Measurements from ENCODE around the gene ACOT7. TPM values are rescaled to one million over a fixed set of nuclear protein-coding genes. Genes with fewer than 3 reads are reported as not detected.

ACOT7 gene
- total and polyA plus RNA-seq, 2 of the 13 experiments (the other 11 are each of a cell fraction or from before 2014, with no cell fraction given): 33.0 to 55.8 TPM

DNA sequence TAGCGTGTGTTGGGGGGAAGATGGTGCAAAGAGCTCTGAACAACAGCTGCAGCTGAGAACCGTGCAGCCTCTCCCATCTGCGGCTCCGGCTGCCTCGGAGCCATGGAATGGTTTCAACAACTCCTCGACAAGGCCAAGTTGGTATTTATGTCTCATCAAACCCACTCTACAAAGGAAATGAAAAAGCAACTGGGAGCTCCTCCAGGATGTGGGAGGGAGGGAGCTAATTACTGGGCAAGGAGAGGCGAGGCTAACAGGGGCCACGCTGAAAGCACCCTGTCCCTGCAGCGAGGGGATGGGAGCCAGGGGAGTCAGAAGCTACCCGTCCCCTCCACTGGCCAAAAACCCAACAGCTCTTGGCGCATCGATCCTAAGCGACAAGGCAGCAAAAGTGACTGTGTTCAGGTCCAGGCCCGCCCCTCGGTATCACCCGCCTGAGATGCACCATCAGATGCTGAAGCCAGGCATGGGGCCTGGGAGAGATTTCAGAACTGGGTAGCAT is 63.1 kb downstream of the ACOT7 start:
- Histone ChIP-seq H3K4me1 (ENCODE audit: insufficient read depth, low read length) (no peaks in the 10 kb centered on the region), H3K27me3 (ENCODE audit: control insufficient read depth in 1 of 2, insufficient read depth in 2 of 2, low read length in 2 of 2) (no peaks in the 10 kb centered on the region), H2AFZ (ENCODE audit: low read length) (no peak overlapping the region), H3K4me3 (replicated peaks in 1 of 3; ENCODE audit: insufficient read depth in 1 of 3, low read depth in 2 of 3, low read length in 3 of 3) (no peak overlapping the region), H3K4me2 (ENCODE audit: low read depth, low read length) (no peak overlapping the region), H3K79me2 (ENCODE audit: insufficient read depth, low read length) (no peaks in the 10 kb centered on the region), H3K36me3 (replicated peaks in 1 of 2; ENCODE audit: control insufficient read depth in 1 of 2, insufficient read depth in 2 of 2, low read length in 2 of 2) (peaks cover 5 to 10% of the 10 kb centered on the region in 2 experiments; a peak in 3 of 5 replicates), H3K27ac (ENCODE audit: extremely low read length, insufficient read depth, low read length) (no peak overlapping the region), H3K9me3 (ENCODE audit: low read length) (no peaks in the 10 kb centered on the region), H4K20me1 (ENCODE audit: insufficient read depth, low read length) (no peaks in the 10 kb centered on the region), H3K9ac (ENCODE audit: insufficient read depth, low read depth, low read length) (no peak overlapping the region)
- ATAC-seq (no peak), DNase-seq (ENCODE audit: low spot score) (no peak), FAIRE-seq (no peak)
- 96% methylated on average over 15 of the region's 16 CpGs for WGBS (ENCODE audit: low lambda C conversion rate)
- CTCF ChIA-PET (ENCODE audit: low intra/inter-chr PET ratio, low total read pairs): no interaction called here
- no TSS peak for BruUV-seq (replicated peaks)
- intact Hi-C loops (cut with micrococcal nuclease; ENCODE audit: unreplicated experiment): no loop called here
- in situ Hi-C loops (cut with HindIII; ENCODE audit: extremely low pct_ligation_motif_present, low pct_unique_long_range_greater_than_20kb): no loop called here
- POLR2A ChIA-PET: no interaction called here
- no peak for TF ChIP-seq PAWR (CRISPR knock-in tag; IDR thresholded peaks at IDR 0.05; ENCODE audit: borderline replicate concordance)

GRCh38 chr1:6329851-6330250 is 63.7 kb downstream of the ACOT7 start:
- in situ Hi-C loops (cut with HindIII; ENCODE audit: extremely low pct_ligation_motif_present, low pct_unique_long_range_greater_than_20kb): no loop called here
- Histone ChIP-seq H3K27me3 (ENCODE audit: control insufficient read depth in 1 of 2, insufficient read depth in 2 of 2, low read length in 2 of 2) (no peaks in the 10 kb centered on the region), H3K4me1 (ENCODE audit: insufficient read depth, low read length) (no peaks in the 10 kb centered on the region), H3K79me2 (ENCODE audit: insufficient read depth, low read length) (no peaks in the 10 kb centered on the region), H3K9me3 (ENCODE audit: low read length) (no peaks in the 10 kb centered on the region), H3K4me2 (ENCODE audit: low read depth, low read length) (no peak overlapping the region), H4K20me1 (ENCODE audit: insufficient read depth, low read length) (no peaks in the 10 kb centered on the region), H3K9ac (ENCODE audit: insufficient read depth, low read depth, low read length) (no peak overlapping the region), H3K27ac (ENCODE audit: extremely low read length, insufficient read depth, low read length) (no peak overlapping the region), H3K36me3 (replicated peaks in 1 of 2; ENCODE audit: control insufficient read depth in 1 of 2, insufficient read depth in 2 of 2, low read length in 2 of 2) (peaks cover 5 to 11% of the 10 kb centered on the region in 2 experiments; a peak in 3 of 5 replicates), H2AFZ (ENCODE audit: low read length) (no peak overlapping the region), H3K4me3 (replicated peaks in 1 of 3; ENCODE audit: insufficient read depth in 1 of 3, low read depth in 2 of 3, low read length in 3 of 3) (no peak overlapping the region)
- ATAC-seq (no peak), DNase-seq (ENCODE audit: low spot score) (no peak), FAIRE-seq (no peak)
- ChIA-PET CTCF (ENCODE audit: low intra/inter-chr PET ratio, low total read pairs) (no interaction called here), POLR2A (no interaction called here)
- WGBS (ENCODE audit: low lambda C conversion rate): over 99% methylated on average over 13 of the region's 13 CpGs
- TF ChIP-seq ZSCAN12 (CRISPR knock-in tag; IDR thresholded peaks at IDR 0.05): no peak
- intact Hi-C loops (cut with micrococcal nuclease; ENCODE audit: unreplicated experiment): no loop called here
- BruUV-seq (replicated peaks): no TSS peak

DNA sequence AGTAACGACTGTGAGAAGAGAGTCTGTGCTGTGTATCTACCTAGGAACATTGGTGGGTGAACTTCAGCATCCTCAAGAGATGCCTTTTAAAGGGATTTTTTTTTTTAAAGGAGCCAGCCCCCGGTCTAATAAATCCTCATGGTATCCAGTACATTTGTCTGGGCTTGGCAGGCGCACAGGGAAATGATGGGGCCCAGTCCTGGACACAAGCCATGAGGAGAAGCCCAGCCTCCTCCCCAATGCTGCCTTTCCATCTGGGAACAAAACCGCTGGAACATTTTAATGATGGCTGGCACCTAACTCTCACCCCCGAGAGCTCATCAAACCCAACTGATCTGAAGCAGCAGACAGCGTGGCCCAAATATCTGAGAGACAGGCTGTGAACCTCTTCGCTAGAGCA is 64.2 kb downstream of the ACOT7 start:
- POLR2A ChIA-PET: no interaction called here
- H3K9ac ChIP-seq (ENCODE audit: insufficient read depth, low read depth, low read length): no peak overlapping the region
- TF ChIP-seq PLRG1 (conservative IDR thresholded peaks at IDR 0.05): no peak
- TF ChIP-seq GLMP (CRISPR knock-in tag; IDR thresholded peaks at IDR 0.05; ENCODE audit: borderline replicate concordance): no peak
- no peak for TF ChIP-seq KDM6A (CRISPR knock-in tag; IDR thresholded peaks at IDR 0.05; ENCODE audit: low read depth)
- TF ChIP-seq ELF1 (CRISPR knock-in tag; IDR thresholded peaks at IDR 0.05): no peak
- no peak for TF ChIP-seq SP140L (CRISPR knock-in tag; IDR thresholded peaks at IDR 0.05; ENCODE audit: borderline replicate concordance)
- no peak for TF ChIP-seq RBAK (CRISPR knock-in tag; IDR thresholded peaks at IDR 0.05)
- TF ChIP-seq SNAPC2 (CRISPR knock-in tag; IDR thresholded peaks at IDR 0.05): no peak
- TF ChIP-seq ZNF552 (CRISPR knock-in tag; IDR thresholded peaks at IDR 0.05; ENCODE audit: borderline replicate concordance): no peak
- TF ChIP-seq FIP1L1 (IDR thresholded peaks at IDR 0.05; ENCODE audit: borderline replicate concordance, insufficient read depth, low read depth, low read length): no peak

More for the DNA sequence above, 64.2 kb downstream of the ACOT7 start:
- Histone ChIP-seq H3K4me1 (ENCODE audit: insufficient read depth, low read length) (no peaks in the 10 kb centered on the region), H2AFZ (ENCODE audit: low read length) (no peak overlapping the region), H3K4me2 (ENCODE audit: low read depth, low read length) (no peak overlapping the region), H3K9me3 (ENCODE audit: low read length) (no peaks in the 10 kb centered on the region), H3K79me2 (ENCODE audit: insufficient read depth, low read length) (no peaks in the 10 kb centered on the region), H3K36me3 (replicated peaks in 1 of 2; ENCODE audit: control insufficient read depth in 1 of 2, insufficient read depth in 2 of 2, low read length in 2 of 2) (peaks cover 5 to 11% of the 10 kb centered on the region in 2 experiments; a peak in 3 of 5 replicates), H3K27ac (ENCODE audit: extremely low read length, insufficient read depth, low read length) (no peak overlapping the region), H3K4me3 (replicated peaks in 1 of 3; ENCODE audit: insufficient read depth in 1 of 3, low read depth in 2 of 3, low read length in 3 of 3) (no peak overlapping the region), H3K27me3 (ENCODE audit: control insufficient read depth in 1 of 2, insufficient read depth in 2 of 2, low read length in 2 of 2) (no peaks in the 10 kb centered on the region), H4K20me1 (ENCODE audit: insufficient read depth, low read length) (no peaks in the 10 kb centered on the region)
- CTCF ChIA-PET (ENCODE audit: low intra/inter-chr PET ratio, low total read pairs): no interaction called here
- DNase-seq (ENCODE audit: low spot score) (no peak), ATAC-seq (no peak), FAIRE-seq (no peak)
- 98% methylated on average over 7 of the region's 7 CpGs for WGBS (ENCODE audit: low lambda C conversion rate)
- BruUV-seq (replicated peaks): no TSS peak
- intact Hi-C loops (cut with micrococcal nuclease; ENCODE audit: unreplicated experiment) (no loop called here), in situ Hi-C loops (cut with HindIII; ENCODE audit: extremely low pct_ligation_motif_present, low pct_unique_long_range_greater_than_20kb) (no loop called here)

All from HepG2 (cell line).